ENCODE results near the gene UACA. TPM values are rescaled to one million over a fixed set of nuclear protein-coding genes. Genes with fewer than 3 reads are reported as not detected.

Gene UACA
- total RNA-seq, 1 donor from 2014 or later, result 39.9 TPM

DNA sequence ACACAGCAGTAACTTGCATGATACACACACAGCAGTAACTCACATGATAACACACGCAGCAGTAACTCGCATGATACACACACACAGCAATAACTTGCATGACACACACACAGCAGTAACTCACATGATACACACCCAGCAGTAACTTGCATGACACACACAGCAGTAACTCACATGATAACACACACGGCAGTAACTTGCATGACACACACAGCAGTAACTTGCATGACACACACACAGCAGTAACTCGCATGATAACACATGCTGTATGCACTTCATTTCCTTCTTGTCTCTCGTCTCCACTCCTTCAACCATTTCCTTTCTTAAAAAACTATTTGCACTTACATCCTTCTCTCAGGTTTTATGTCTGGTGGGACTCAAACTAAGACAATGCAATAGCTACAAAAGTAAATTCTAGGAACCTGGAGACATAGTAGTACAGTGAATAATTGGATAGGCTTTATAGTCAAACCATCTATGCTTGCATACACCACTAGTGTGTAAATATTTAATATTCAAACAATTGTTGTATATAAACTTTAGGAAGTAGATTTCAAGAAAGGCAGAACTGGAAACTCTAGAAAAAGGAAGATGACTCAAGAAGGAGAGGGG, 130.8 kb downstream of the UACA start:
- H3K4me3 ChIP-seq, result no peak overlapping the region
- no peaks in the 10 kb centered on the region for H3K9me3 ChIP-seq
- ATAC-seq, result no peak
- H3K4me1 ChIP-seq, result no peaks in the 10 kb centered on the region
- TF ChIP-seq, protein P1, sequence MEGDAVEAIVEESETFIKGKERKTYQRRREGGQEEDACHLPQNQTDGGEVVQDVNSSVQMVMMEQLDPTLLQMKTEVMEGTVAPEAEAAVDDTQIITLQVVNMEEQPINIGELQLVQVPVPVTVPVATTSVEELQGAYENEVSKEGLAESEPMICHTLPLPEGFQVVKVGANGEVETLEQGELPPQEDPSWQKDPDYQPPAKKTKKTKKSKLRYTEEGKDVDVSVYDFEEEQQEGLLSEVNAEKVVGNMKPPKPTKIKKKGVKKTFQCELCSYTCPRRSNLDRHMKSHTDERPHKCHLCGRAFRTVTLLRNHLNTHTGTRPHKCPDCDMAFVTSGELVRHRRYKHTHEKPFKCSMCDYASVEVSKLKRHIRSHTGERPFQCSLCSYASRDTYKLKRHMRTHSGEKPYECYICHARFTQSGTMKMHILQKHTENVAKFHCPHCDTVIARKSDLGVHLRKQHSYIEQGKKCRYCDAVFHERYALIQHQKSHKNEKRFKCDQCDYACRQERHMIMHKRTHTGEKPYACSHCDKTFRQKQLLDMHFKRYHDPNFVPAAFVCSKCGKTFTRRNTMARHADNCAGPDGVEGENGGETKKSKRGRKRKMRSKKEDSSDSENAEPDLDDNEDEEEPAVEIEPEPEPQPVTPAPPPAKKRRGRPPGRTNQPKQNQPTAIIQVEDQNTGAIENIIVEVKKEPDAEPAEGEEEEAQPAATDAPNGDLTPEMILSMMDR (IDR thresholded peaks at IDR 0.05), result no peak
- no peaks in the 10 kb centered on the region for H3K27me3 ChIP-seq
- H3K27ac ChIP-seq, result no peak overlapping the region
- intact Hi-C loops (cut with DNase I), result no loop called here
- no peaks in the 10 kb centered on the region for H3K36me3 ChIP-seq
- DNase-seq, result no peak

DNA sequence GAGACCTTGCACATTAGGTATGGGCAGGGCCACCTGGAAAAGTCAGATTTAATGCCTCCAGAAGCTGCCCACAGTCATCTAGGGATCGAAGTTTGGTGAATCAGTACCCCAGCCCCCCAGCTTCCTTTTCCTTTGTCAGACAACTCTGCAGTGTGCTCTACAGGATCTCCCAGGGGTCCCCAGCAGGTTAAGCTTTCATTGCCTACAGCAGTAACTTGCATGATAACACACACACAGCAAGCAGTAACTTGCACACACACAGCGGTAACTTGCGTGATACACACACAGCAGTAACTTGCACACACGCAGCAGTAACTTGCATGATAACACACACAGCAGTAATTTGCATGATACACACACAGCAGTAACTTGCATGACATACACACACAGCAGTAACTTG, 131.3 kb downstream of the UACA start:
- TF ChIP-seq, protein P1 (IDR thresholded peaks at IDR 0.05), result no peak
- DNase-seq, result no peak
- ATAC-seq, result no peak

DNA sequence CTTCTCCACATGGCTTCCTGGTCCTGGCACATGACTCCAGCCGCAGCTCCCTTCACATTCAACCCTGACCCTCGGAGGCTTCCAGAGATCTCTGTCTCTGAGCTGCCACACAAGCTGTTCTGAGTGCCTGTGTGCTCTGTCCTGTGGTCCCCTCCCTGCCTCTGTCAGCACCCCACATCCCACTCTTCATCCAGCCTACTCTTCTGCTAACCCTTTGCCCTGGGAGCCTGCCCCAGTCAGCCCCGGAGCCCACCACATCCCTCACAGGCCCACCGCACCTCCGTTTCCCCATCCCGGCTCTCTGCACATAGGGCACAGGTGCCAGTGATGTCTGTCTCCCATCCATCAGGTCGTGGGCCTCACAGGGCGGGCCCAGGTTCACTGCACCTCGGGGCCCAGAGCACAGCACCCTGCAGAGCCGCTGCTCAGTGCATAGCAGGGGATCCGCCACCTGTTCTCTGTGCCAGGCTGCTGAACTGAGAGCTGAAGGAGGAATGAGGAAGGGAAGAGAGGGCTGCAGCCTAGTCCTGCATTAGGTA, 133.6 kb downstream of the UACA start:
- H3K27ac ChIP-seq, result no peak overlapping the region
- no peaks in the 10 kb centered on the region for H3K9me3 ChIP-seq
- H3K27me3 ChIP-seq, result no peaks in the 10 kb centered on the region
- TF ChIP-seq, protein P1 (IDR thresholded peaks at IDR 0.05), result no peak
- H3K36me3 ChIP-seq, result no peaks in the 10 kb centered on the region
- H3K4me1 ChIP-seq, result no peaks in the 10 kb centered on the region
- intact Hi-C loops (cut with DNase I), result no loop called here
- DNase-seq, result no peak
- ATAC-seq, result no peak
- H3K4me3 ChIP-seq, result no peak overlapping the region

More for the DNA sequence above, 131.3 kb downstream of the UACA start:
- H3K9me3 ChIP-seq, result no peaks in the 10 kb centered on the region
- H3K27ac ChIP-seq, result no peak overlapping the region
- no peaks in the 10 kb centered on the region for H3K36me3 ChIP-seq
- intact Hi-C loops (cut with DNase I), result no loop called here
- H3K4me1 ChIP-seq, result no peaks in the 10 kb centered on the region
- no peak overlapping the region for H3K4me3 ChIP-seq
- H3K27me3 ChIP-seq, result no peaks in the 10 kb centered on the region

DNA sequence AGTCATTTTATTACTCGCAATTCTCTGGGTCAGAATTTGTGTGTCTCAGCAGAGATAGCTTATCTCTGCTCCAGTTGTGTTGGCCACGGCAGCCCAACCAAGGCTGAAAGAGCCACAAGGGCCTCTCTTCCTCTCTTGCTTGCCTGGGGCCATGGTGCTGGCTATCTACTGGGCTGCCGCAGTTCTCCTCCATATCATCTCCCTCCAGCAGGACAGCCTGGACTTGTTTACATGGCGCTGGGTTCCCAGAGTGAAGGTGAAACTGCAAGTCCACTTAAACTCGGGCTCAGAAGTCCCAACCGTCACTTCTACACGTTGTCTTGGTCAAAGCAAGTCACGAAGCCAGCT, 134.8 kb downstream of the UACA start:
- H3K4me1 ChIP-seq, result no peaks in the 10 kb centered on the region
- DNase-seq (no peak), ATAC-seq (no peak)
- H3K36me3 ChIP-seq, result no peaks in the 10 kb centered on the region
- no peak overlapping the region for H3K4me3 ChIP-seq
- TF ChIP-seq, protein P1 (IDR thresholded peaks at IDR 0.05), result no peak
- H3K27ac ChIP-seq, result no peak overlapping the region
- H3K9me3 ChIP-seq, result no peaks in the 10 kb centered on the region
- intact Hi-C loops (cut with DNase I), result no loop called here
- H3K27me3 ChIP-seq, result no peaks in the 10 kb centered on the region

DNA sequence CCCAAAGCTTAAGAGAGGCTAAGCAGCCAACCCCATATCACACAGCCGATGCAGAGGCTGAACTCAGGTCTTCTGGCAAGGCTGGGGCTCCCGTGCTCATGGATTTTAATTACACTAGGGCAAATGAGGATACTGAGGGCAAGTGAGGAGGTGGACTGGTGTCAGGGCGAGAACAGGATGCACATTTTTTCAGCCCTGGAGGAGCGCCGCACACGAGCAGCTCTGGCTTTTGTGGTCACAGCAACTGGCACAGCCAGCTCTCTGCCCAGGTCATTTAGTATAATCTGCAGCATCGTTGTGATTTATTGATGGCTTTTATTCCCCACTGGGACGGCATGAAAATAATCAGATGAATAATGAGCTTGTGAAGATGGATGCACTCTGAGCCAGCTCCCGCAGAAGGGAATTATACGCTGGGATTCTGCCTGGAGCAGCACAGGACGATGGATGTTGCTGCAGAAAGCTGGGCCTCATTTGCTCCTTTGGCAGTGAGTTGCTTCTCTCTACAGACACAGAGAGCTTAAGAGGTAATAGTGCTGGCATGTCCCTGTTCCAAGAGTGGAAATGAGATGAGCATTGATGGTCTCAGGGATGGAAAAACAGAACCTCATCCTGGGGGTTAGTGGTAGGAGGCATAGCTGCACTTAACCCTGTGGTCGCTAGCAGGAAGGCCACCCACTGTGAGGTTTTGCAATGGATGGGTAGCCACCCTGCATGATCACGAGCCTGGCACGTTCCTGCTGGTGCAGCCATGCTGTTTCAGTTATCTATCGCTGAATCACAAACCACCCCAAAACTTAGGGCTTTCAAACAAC, 135.4 kb downstream of the UACA start:
- Histone ChIP-seq H3K4me1 (no peaks in the 10 kb centered on the region), H3K9me3 (peaks cover under 1% of the 10 kb centered on the region), H3K27me3 (no peaks in the 10 kb centered on the region), H3K27ac (no peak overlapping the region), H3K4me3 (no peak overlapping the region), H3K36me3 (no peaks in the 10 kb centered on the region)
- ATAC-seq (no peak), DNase-seq (no peak)
- TF ChIP-seq, protein P1 (IDR thresholded peaks at IDR 0.05), result no peak
- intact Hi-C loops (cut with DNase I), result no loop called here

Measured in upper lobe of right lung (tissue), 1 donor.